ENCODE results near the gene CCDC60. TPM values are rescaled to one million over a fixed set of nuclear protein-coding genes. Genes with fewer than 3 reads are reported as not detected.

Gene CCDC60
- total and polyA plus RNA-seq, 2 experiments from 2014 or later = 15.7 to 19.1 TPM

GRCh38 chr12:119565404-119565803 lies 230.9 kb downstream of the CCDC60 start:
- no peak for DNase-seq (ENCODE audit: low read depth in 1 of 2, low spot score in 1 of 2)

GRCh38 chr12:119570771-119571170 lies 236.2 kb downstream of the CCDC60 start:
- no peaks in the 10 kb centered on the region for H3K9me3 ChIP-seq (ENCODE audit: low read depth)
- DNase-seq (ENCODE audit: low read depth in 1 of 2, low spot score in 1 of 2) = no peak
- no peak overlapping the region for H3K4me3 ChIP-seq
- no peaks in the 10 kb centered on the region for H3K27me3 ChIP-seq
- H3K36me3 ChIP-seq = no peaks in the 10 kb centered on the region
- H3K4me1 ChIP-seq (ENCODE audit: low read depth) = no peaks in the 10 kb centered on the region
- TF ChIP-seq, protein P1, sequence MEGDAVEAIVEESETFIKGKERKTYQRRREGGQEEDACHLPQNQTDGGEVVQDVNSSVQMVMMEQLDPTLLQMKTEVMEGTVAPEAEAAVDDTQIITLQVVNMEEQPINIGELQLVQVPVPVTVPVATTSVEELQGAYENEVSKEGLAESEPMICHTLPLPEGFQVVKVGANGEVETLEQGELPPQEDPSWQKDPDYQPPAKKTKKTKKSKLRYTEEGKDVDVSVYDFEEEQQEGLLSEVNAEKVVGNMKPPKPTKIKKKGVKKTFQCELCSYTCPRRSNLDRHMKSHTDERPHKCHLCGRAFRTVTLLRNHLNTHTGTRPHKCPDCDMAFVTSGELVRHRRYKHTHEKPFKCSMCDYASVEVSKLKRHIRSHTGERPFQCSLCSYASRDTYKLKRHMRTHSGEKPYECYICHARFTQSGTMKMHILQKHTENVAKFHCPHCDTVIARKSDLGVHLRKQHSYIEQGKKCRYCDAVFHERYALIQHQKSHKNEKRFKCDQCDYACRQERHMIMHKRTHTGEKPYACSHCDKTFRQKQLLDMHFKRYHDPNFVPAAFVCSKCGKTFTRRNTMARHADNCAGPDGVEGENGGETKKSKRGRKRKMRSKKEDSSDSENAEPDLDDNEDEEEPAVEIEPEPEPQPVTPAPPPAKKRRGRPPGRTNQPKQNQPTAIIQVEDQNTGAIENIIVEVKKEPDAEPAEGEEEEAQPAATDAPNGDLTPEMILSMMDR (IDR thresholded peaks at IDR 0.05; ENCODE audit: low read depth, low read length) = no peak
- no peak overlapping the region for H3K27ac ChIP-seq

More at GRCh38 chr12:119565404-119565803, 230.9 kb downstream of the CCDC60 start:
- Histone ChIP-seq H3K9me3 (ENCODE audit: low read depth) (no peaks in the 10 kb centered on the region), H3K4me1 (ENCODE audit: low read depth) (no peaks in the 10 kb centered on the region), H3K36me3 (no peaks in the 10 kb centered on the region), H3K27me3 (no peaks in the 10 kb centered on the region), H3K27ac (no peak overlapping the region), H3K4me3 (no peak overlapping the region)
- TF ChIP-seq, protein P1 (IDR thresholded peaks at IDR 0.05; ENCODE audit: low read depth, low read length) = no peak

GRCh38 chr12:119573086-119573485 lies 238.6 kb downstream of the CCDC60 start:
- Histone ChIP-seq H3K4me3 (no peak overlapping the region), H3K4me1 (ENCODE audit: low read depth) (no peaks in the 10 kb centered on the region), H3K27ac (no peak overlapping the region), H3K27me3 (peaks cover 3% of the 10 kb centered on the region), H3K9me3 (ENCODE audit: low read depth) (no peaks in the 10 kb centered on the region), H3K36me3 (no peaks in the 10 kb centered on the region)
- TF ChIP-seq, protein P1 (IDR thresholded peaks at IDR 0.05; ENCODE audit: low read depth, low read length) = no peak
- DNase-seq (ENCODE audit: low read depth in 1 of 2, low spot score in 1 of 2) = no peak

DNA sequence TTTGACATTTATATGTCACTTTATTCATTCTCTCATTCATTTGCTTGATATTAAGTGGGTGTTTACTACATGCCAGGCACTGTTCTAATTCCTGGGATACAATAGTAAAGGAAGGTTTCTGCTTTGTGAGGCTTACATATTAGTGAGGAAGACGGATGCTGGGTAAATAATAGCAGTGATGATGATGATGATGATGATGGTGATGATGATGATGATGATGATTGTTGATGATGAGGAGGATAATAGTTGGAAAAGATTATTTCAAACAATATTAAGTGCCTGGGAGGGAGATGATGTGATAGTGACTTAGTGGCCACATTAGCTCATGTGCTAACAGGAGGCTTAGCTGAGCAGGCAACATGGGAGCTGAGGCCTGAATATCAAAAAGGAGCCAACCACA lies 239.7 kb downstream of the CCDC60 start:
- H3K4me1 ChIP-seq (ENCODE audit: low read depth) = no peaks in the 10 kb centered on the region

GRCh38 chr12:119576118-119576810 lies 241.7 kb downstream of the CCDC60 start:
- Histone ChIP-seq H3K36me3 (no peaks in the 10 kb centered on the region), H3K4me3 (no peak overlapping the region), H3K27me3 (peaks cover 3% of the 10 kb centered on the region), H3K27ac (no peak overlapping the region), H3K4me1 (ENCODE audit: low read depth) (no peaks in the 10 kb centered on the region), H3K9me3 (ENCODE audit: low read depth) (no peaks in the 10 kb centered on the region)
- DNase-seq (ENCODE audit: low read depth in 1 of 2, low spot score in 1 of 2) = no peak
- TF ChIP-seq, protein P1 (IDR thresholded peaks at IDR 0.05; ENCODE audit: low read depth, low read length) = no peak

More for the DNA sequence above, 239.7 kb downstream of the CCDC60 start:
- Histone ChIP-seq H3K27ac (no peak overlapping the region), H3K36me3 (no peaks in the 10 kb centered on the region), H3K4me3 (no peak overlapping the region), H3K9me3 (ENCODE audit: low read depth) (no peaks in the 10 kb centered on the region), H3K27me3 (peaks cover 3% of the 10 kb centered on the region)
- TF ChIP-seq, protein P1 (IDR thresholded peaks at IDR 0.05; ENCODE audit: low read depth, low read length) = no peak
- no peak for DNase-seq (ENCODE audit: low read depth in 1 of 2, low spot score in 1 of 2)
